Measurements from ENCODE around the gene EPHA2.
A peak's percentile ranks its signal among the peaks of the same experiment; 100 is the strongest.

EPHA2 gene

GRCh38 chr1:16088996-16089395, 66.9 kb downstream of the EPHA2 start:
- DNase-seq, result no peak

DNA sequence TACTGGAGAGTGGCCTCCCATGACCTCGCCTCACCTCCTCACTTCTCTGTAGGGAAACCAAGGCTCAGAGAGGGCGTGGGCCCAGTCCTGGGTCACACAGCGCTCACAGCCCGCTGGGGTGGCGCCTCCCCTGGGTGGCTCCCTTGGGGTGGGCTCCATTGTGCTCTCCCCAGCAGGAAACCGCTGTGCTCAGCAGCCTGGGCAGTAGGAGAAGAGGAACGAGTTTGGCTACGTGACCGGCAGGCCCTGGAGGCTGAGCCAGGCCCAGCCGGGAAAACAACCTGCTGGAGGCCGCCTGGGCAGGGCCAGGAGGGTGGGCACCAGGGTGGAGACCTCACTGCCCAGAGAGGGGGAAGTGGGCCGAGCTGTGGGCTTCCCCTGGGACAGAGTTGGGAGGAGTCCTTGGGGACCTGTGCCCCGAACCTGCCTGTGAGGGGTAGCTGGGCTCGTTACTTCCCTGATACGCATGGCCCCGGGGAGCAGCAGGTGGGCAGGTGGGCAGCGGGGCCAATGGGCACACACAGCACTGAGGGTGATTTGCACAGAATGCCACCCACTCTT, 67.4 kb downstream of the EPHA2 start:
- DNase-seq, result no peak

DNA sequence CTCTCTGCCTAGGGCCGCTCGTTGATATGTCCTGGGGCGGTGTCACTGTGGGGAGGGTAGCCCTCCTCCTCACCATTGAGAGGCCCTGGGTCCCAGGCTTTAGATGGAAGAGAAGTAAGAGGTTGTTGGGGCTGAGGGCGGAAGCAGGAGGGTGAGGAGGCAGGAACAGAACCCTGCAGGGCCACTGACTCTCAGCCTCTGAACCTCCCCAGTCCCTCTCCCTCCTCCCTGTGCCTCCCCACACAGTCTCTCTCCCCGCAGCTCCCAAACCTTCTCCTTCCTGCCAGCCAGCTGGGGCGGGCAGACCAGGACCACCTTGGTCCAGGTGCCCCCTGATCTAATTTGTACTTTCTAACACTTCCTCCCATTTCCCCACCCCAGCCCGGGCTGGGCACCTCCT, 68.1 kb downstream of the EPHA2 start:
- DNase-seq, result no peak

DNA sequence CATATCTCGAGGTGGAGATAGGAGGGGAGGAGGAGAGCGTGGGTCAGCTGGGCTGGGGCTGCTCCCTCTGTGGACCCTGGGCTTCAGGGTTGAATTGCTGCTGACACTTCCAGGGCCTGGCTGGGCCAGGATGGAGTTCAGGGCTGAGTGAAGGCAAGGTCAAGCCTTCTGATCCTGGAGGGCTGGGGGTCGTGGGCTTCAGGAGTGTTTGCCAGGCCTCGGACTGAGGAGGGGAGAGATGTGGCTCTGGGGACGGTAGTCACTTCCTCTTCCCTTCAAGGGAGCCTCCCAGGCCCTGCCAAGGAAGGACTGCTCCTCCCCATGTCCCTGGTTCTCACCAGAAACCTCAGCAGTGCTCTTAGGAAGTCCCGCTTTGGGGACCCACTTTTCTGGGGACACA, 70.3 kb downstream of the EPHA2 start:
- no peak for DNase-seq

- no peak for DNase-seq
Observed at GRCh38 chr1:16083486-16083885, 72.4 kb downstream of the EPHA2 start.

DNA sequence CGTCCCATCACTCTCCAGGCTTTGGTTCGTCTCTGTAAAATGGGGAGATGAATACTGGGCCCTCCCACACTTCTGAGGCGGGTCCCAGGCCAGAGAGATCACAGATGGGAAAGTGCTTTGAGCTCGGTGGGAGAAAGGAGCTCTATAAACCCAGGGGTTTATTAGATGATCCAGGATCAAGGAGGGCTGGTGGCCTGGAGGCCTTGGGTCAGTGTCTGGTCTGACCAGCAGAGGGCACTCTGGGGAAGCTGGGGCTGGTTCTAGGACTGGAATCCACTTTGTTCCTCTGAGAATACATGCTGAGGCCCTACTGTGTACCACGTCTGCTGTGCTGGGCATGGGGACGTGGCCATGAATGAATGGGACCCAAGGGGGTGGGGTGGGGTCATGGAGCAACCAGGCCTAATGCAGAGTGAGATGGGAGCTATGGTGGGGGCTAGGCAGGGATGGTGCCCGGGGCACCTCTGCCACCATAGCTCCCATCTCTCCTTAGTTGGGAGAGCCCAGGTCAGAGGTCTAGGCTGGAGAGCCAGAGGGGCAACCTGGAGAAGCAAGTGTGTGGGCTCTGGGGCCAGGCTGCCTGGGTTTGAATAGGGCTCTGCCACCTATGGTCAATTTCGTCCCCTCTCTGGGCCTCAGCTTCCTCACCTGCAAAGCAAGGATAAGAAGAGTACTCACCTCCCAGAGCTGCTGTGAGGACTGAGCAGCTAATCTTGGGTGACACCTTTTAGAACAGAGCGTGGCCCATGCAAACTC, 73.4 kb downstream of the EPHA2 start:
- DNase-seq, result peak; percentile 52 to 67

DNA sequence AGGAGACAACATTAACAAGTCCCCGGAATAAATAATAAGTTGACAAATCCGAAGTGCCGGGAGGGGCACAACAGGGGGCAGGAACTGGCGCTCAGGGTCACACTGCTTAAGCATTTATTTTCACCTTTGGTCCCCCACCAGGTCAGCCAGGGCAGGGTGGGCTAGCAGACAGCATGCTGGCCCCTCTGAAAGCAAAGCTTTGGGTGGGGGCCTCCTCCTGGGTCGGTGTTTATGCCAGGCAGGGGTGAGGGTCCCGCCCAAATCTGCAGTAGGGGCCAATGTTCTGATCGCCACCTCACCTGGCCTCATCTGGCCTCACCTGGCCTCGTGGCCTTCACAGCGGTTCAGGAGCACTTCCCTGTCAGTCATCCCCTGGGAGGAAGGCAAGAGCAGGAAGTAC, 74.2 kb downstream of the EPHA2 start:
- DNase-seq, result no peak

DNA sequence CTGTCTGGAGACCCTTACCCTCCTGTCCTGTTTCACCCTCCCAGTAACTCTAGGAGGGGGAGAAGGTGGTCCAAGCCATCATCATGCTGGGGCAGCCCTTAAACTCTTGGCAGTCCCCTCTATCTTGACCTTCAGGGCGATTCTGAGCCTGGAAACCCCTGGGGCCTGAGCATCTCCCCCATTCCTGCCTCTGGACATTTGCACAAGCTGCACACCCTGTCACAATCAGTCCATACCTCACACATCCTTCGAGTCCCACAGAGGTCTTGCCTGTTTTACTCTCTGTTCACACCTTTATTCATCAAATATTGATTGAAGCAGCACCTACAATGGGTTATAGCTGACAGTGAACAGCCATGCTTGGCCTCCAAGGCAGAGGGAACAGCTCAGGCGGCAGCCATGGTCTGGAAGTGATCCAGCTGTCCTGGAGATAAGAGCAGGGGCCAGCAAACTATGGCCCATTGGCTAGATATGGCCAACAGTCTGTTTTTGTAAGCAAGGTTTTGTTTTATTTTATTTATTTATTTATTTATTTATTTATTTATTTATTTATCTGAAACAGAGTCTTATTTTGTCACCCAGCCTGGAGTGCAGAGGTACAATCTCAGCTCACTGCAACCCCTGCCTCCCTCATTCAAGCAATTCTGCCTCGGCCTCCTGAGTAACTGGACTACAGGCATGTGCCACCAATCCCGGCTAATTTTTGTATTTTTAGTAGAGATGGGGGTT, 75.3 kb downstream of the EPHA2 start:
- no peak for DNase-seq

DNA sequence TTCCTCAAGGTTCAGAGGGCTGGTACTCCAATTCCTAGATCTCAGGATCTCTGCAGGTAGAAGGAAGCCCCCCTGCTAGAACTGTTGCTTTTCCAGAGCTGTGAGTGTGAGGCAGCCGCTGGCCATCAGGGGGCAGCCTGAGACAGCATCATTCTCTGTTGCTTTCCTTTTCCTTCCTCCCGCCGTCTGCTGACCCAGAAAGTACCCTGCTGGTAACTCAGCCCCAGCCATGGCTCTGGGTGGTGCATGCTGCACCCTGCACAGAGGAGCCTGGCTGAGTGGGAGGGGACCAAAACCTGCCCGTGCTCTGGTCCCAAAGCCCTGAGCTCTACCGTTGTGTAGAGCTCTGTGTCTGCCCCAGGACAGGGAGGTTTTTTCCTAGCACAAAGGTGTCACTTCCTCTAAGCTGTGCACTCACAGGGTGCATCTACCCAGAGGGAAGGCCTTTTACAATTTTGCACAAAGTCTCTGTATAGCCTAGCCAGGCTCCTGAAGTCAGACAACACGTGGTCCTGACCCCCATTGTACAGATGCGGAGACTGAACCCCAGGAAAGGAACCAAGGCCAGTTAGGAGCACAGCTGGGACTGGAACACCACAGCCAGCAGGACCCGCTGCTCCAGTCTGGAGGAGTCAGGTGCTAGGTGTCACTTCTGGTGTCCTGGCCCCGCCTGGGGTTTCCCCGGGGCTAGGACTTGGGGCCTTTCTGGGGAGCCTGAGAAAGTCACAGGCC, 76.8 kb downstream of the EPHA2 start:
- DNase-seq, result peak; percentile 69 to 77

- DNase-seq, result no peak
Observed at GRCh38 chr1:16077406-16078245, 78.2 kb downstream of the EPHA2 start.

GRCh38 chr1:16076865-16077238, 79.0 kb downstream of the EPHA2 start:
- no peak for DNase-seq

GRCh38 chr1:16076031-16076864, 79.6 kb downstream of the EPHA2 start:
- no peak for DNase-seq

- no peak for DNase-seq
Observed at GRCh38 chr1:16075337-16076030, 80.4 kb downstream of the EPHA2 start.

Data from CD4-positive, alpha-beta T cell treated with Interleukin-1 beta for 1 hour (primary cell).